Loucy (cell line): ENCODE results near the gene ASGR2.

Experiments
- H2AFZ ChIP-seq: fragments of 200-600 bp; sonication (generic); 2 replicates; pipeline ENCODE4 v1.6.0; 2016; ENCODE audit warnings: antibody characterized with exemption, mild to moderate bottlenecking, low read length, moderate library complexity
- H3F3A ChIP-seq: fragments of 200-600 bp; 2 replicates; pipeline ENCODE4 v1.6.0; 2016; ENCODE audit warnings: antibody characterized with exemption, low read depth, mild to moderate bottlenecking
- H3K27me3 ChIP-seq: fragments of 200-600 bp; sonication (generic); 2 replicates; pipeline ENCODE4 v1.6.1; 2014; ENCODE audit warnings: low read length, mild to moderate bottlenecking; ENCODE audit not compliant: insufficient read depth, poor library complexity, severe bottlenecking
- H3K36me3 ChIP-seq: fragments of 200-600 bp; sonication (generic); 2 replicates; pipeline ENCODE4 v1.6.1; 2016; ENCODE audit warnings: low read length; ENCODE audit not compliant: insufficient read depth
- H3K4me1 ChIP-seq: fragments of 200-600 bp; sonication (generic); 2 replicates; pipeline ENCODE4 v1.5.1; 2014; ENCODE audit warnings: low read length, mild to moderate bottlenecking; ENCODE audit not compliant: insufficient read depth, poor library complexity, severe bottlenecking
- H3K4me2 ChIP-seq: fragments of 200-600 bp; sonication (generic); 2 replicates; pipeline ENCODE4 v1.6.0; 2014; ENCODE audit warnings: antibody characterized with exemption, low read length, low read depth, mild to moderate bottlenecking; ENCODE audit not compliant: poor library complexity, severe bottlenecking
- H3K4me3 ChIP-seq: fragments of 200-600 bp; sonication (generic); 2 replicates; pipeline ENCODE4 v1.5.1; 2014; ENCODE audit warnings: low read length, mild to moderate bottlenecking, mixed read lengths; ENCODE audit not compliant: poor library complexity, severe bottlenecking
- H3K79me2 ChIP-seq: fragments of 200-600 bp; sonication (generic); 2 replicates; pipeline ENCODE4 v1.6.1; 2014; ENCODE audit warnings: low read length; ENCODE audit not compliant: insufficient read depth
- H3K9ac ChIP-seq: fragments of 200-600 bp; sonication (generic); 2 replicates; pipeline ENCODE4 v1.6.0; 2014; ENCODE audit warnings: mild to moderate bottlenecking, low read depth, low read length, moderate library complexity; ENCODE audit not compliant: poor library complexity, severe bottlenecking
- H3K9me2 ChIP-seq: fragments of 200-600 bp; sonication (generic); replicated peaks from 2 replicates; pipeline ENCODE4 v1.6.1; 2016; ENCODE audit warnings: low read depth, low read length, mixed read lengths
- H3K9me3 ChIP-seq: fragments of 200-600 bp; sonication (generic); 2 replicates; pipeline ENCODE4 v1.6.1; 2014; ENCODE audit warnings: mild to moderate bottlenecking, antibody characterized with exemption, low read length, low read depth; ENCODE audit not compliant: insufficient read depth
- H4K20me1 ChIP-seq: fragments of 200-600 bp; sonication (generic); 2 replicates; pipeline ENCODE4 v1.6.0; 2014; ENCODE audit warnings: antibody characterized with exemption, low read length, mild to moderate bottlenecking; ENCODE audit not compliant: insufficient read depth, poor library complexity, severe bottlenecking
- EZH2phosphoT487 ChIP-seq: fragments of 200-600 bp; IDR thresholded peaks from 2 replicates; pipeline ENCODE4 v1.6.1; 2018; ENCODE audit warnings: antibody characterized with exemption, mild to moderate bottlenecking, moderate library complexity, borderline replicate concordance
- TF ChIP-seq, protein P1 (sequence below): fragments of 200-600 bp; sonication (generic); conservative IDR thresholded peaks from 2 replicates; pipeline ENCODE4 v1.5.1; 2014; ENCODE audit warnings: mild to moderate bottlenecking, antibody characterized with exemption, low read length

ASGR2 gene

DNA sequence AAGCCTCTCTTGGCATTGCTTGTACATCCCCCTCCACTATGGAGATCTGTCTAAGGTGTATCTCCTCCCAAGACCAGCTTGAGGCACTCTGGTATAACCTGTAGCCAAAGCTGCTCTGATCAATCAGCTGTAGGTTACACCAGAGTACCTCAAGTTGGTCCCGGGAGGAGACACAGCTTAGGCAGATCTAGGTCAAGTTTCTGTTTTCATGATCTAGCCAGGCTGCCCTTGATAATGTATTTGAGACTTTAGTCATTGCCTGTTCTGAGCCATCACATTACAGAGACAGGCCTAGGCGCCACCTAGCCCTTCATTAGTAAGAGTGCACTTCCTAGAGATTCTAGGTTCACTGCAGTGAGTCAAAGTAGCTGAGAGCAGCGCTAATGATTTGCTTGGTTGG, 33.1 kb upstream of the ASGR2 start:
- H3K79me2 ChIP-seq: no peaks in the 10 kb centered on the region
- H2AFZ ChIP-seq: no peak overlapping the region
- H3K4me3 ChIP-seq: no peak overlapping the region
- no peaks in the 10 kb centered on the region for H3K9me2 ChIP-seq
- no peaks in the 10 kb centered on the region for H3K4me1 ChIP-seq
- H3K4me2 ChIP-seq: no peak overlapping the region
- H3K27me3 ChIP-seq: no peaks in the 10 kb centered on the region
- no peak overlapping the region for H3K9ac ChIP-seq
- H3F3A ChIP-seq: no peaks in the 10 kb centered on the region
- H3K9me3 ChIP-seq: no peaks in the 10 kb centered on the region
- H3K36me3 ChIP-seq: no peaks in the 10 kb centered on the region
- H4K20me1 ChIP-seq: no peaks in the 10 kb centered on the region
- TF ChIP-seq EZH2phosphoT487: no peak
- TF ChIP-seq, protein P1, sequence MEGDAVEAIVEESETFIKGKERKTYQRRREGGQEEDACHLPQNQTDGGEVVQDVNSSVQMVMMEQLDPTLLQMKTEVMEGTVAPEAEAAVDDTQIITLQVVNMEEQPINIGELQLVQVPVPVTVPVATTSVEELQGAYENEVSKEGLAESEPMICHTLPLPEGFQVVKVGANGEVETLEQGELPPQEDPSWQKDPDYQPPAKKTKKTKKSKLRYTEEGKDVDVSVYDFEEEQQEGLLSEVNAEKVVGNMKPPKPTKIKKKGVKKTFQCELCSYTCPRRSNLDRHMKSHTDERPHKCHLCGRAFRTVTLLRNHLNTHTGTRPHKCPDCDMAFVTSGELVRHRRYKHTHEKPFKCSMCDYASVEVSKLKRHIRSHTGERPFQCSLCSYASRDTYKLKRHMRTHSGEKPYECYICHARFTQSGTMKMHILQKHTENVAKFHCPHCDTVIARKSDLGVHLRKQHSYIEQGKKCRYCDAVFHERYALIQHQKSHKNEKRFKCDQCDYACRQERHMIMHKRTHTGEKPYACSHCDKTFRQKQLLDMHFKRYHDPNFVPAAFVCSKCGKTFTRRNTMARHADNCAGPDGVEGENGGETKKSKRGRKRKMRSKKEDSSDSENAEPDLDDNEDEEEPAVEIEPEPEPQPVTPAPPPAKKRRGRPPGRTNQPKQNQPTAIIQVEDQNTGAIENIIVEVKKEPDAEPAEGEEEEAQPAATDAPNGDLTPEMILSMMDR: peak; percentile 20; the same call in 1 of the 2 replicates

DNA sequence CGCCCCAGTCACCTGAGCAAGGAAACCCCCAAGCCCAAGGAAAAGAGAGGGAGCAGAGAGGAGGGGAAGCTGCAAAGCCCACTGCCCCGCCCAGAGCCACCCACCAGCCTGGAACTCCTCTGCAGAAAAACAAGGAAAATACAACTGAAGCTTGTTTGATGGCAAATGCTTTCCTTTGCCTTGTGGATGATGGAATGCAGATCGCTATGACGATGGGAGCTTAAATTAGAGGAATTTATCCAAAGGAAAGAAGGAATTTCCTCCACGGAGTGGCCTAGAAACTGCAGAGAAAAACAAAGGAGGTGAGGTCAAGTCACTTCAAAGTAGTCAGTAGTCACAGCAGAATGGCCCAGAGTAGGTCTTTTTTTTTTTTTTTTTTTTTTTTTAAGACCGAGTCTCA, 31.5 kb upstream of the ASGR2 start:
- Histone ChIP-seq H3K4me2 (no peak overlapping the region), H3K9me3 (no peaks in the 10 kb centered on the region), H3K4me3 (no peak overlapping the region), H3K9ac (no peak overlapping the region), H3K9me2 (no peaks in the 10 kb centered on the region), H3K79me2 (no peaks in the 10 kb centered on the region), H2AFZ (no peak overlapping the region), H3K4me1 (no peaks in the 10 kb centered on the region), H4K20me1 (no peaks in the 10 kb centered on the region), H3K36me3 (no peaks in the 10 kb centered on the region), H3F3A (no peaks in the 10 kb centered on the region), H3K27me3 (no peaks in the 10 kb centered on the region)
- TF ChIP-seq, protein P1: no peak
- TF ChIP-seq EZH2phosphoT487: no peak

GRCh38 chr17:7144213-7144612, 29.6 kb upstream of the ASGR2 start:
- no peaks in the 10 kb centered on the region for H3K9me3 ChIP-seq
- no peak overlapping the region for H3K4me2 ChIP-seq
- no peaks in the 10 kb centered on the region for H3F3A ChIP-seq
- TF ChIP-seq EZH2phosphoT487: no peak
- TF ChIP-seq, protein P1: no peak
- no peaks in the 10 kb centered on the region for H3K9me2 ChIP-seq
- no peaks in the 10 kb centered on the region for H3K27me3 ChIP-seq
- H3K36me3 ChIP-seq: no peaks in the 10 kb centered on the region
- H3K9ac ChIP-seq: no peak overlapping the region
- no peaks in the 10 kb centered on the region for H3K4me1 ChIP-seq
- no peaks in the 10 kb centered on the region for H3K79me2 ChIP-seq
- no peak overlapping the region for H2AFZ ChIP-seq
- no peaks in the 10 kb centered on the region for H4K20me1 ChIP-seq
- no peak overlapping the region for H3K4me3 ChIP-seq
